Measurements from ENCODE around the gene U2AF2. TPM values are rescaled to one million over a fixed set of nuclear protein-coding genes. Genes with fewer than 3 reads are reported as not detected.

U2AF2 gene
- total RNA-seq, 1 donor from 2014 or later = 143 TPM

- ATAC-seq = peak; percentile 34 to 50
- no peak overlapping the region for H3K4me3 ChIP-seq
- no peaks in the 10 kb centered on the region for H3K4me1 ChIP-seq
- no peaks in the 10 kb centered on the region for H3K27me3 ChIP-seq (ENCODE audit: low read depth)
- peaks cover 10% of the 10 kb centered on the region for H3K36me3 ChIP-seq
- intact Hi-C loops (cut with DNase I) = no loop called here
- DNase-seq = no peak
- no peak for TF ChIP-seq CTCF (IDR thresholded peaks at IDR 0.05)
- H3K9me3 ChIP-seq = no peaks in the 10 kb centered on the region
- no peak overlapping the region for H3K27ac ChIP-seq
These were observed 49.8 kb downstream of the U2AF2 start for GRCh38 chr19:55704494-55705245.

- TF ChIP-seq CTCF (IDR thresholded peaks at IDR 0.05) = no peak
- no peak overlapping the region for H3K27ac ChIP-seq
- H3K36me3 ChIP-seq = no peaks in the 10 kb centered on the region
- no peak overlapping the region for H3K4me3 ChIP-seq
- H3K4me1 ChIP-seq = no peaks in the 10 kb centered on the region
- H3K27me3 ChIP-seq (ENCODE audit: low read depth) = no peaks in the 10 kb centered on the region
- ATAC-seq (no peak), DNase-seq (no peak)
- no peaks in the 10 kb centered on the region for H3K9me3 ChIP-seq
- intact Hi-C loops (cut with DNase I) = no loop called here
These were observed 51.1 kb downstream of the U2AF2 start for GRCh38 chr19:55705972-55706371.

- peaks cover 20% of the 10 kb centered on the region for H3K27me3 ChIP-seq (ENCODE audit: low read depth)
- intact Hi-C loops (cut with DNase I) = no loop called here
- H3K4me1 ChIP-seq = no peaks in the 10 kb centered on the region
- no peaks in the 10 kb centered on the region for H3K9me3 ChIP-seq
- DNase-seq (no peak), ATAC-seq (no peak)
- no peak overlapping the region for H3K4me3 ChIP-seq
- no peaks in the 10 kb centered on the region for H3K36me3 ChIP-seq
- no peak for TF ChIP-seq CTCF (IDR thresholded peaks at IDR 0.05)
- no peak overlapping the region for H3K27ac ChIP-seq
These were observed 56.9 kb downstream of the U2AF2 start for GRCh38 chr19:55711719-55712118.

- Histone ChIP-seq H3K4me1 (no peaks in the 10 kb centered on the region), H3K27ac (no peak overlapping the region), H3K27me3 (ENCODE audit: low read depth) (peaks cover 33% of the 10 kb centered on the region), H3K9me3 (no peaks in the 10 kb centered on the region), H3K4me3 (no peak overlapping the region), H3K36me3 (no peaks in the 10 kb centered on the region)
- no peak for TF ChIP-seq CTCF (IDR thresholded peaks at IDR 0.05)
- no peak for ATAC-seq
- DNase-seq = no peak
- intact Hi-C loops (cut with DNase I) = no loop called here
These were observed 58.2 kb downstream of the U2AF2 start for GRCh38 chr19:55712804-55713631.

- H3K4me3 ChIP-seq = no peak overlapping the region
- no peaks in the 10 kb centered on the region for H3K36me3 ChIP-seq
- intact Hi-C loops (cut with DNase I) = no loop called here
- no peaks in the 10 kb centered on the region for H3K4me1 ChIP-seq
- no peak for TF ChIP-seq CTCF (IDR thresholded peaks at IDR 0.05)
- no peak overlapping the region for H3K27ac ChIP-seq
- peaks cover 54% of the 10 kb centered on the region for H3K27me3 ChIP-seq (ENCODE audit: low read depth)
- DNase-seq (no peak), ATAC-seq (no peak)
- H3K9me3 ChIP-seq = no peaks in the 10 kb centered on the region
These were observed 61.7 kb downstream of the U2AF2 start for GRCh38 chr19:55716531-55716930.
